Panc1 (cell line): ENCODE data around the gene FCN2. TPM values are rescaled to one million over a fixed set of nuclear protein-coding genes. Genes with fewer than 3 reads are reported as not detected.

Experiments used
- ATAC-seq: fragments of 200-7000 bp; cut with Tn5 transposase; 2 replicates; pipeline ENCODE4 v1.9.1; 2020; ENCODE audit warnings: mild to moderate bottlenecking, moderate library complexity
- BruUV-seq: library from RNA; stranded (reverse); fragments of 400-500 nt; replicated peaks from 2 replicates; lab custom pipeline; 2021; lab: Mats Ljungman, UMichigan
- CTCF ChIA-PET: fragments of 300-600 bp; sonication (Branson Sonifier 250); formaldehyde crosslinking; loops from one replicate; lab custom pipeline; 2022; ENCODE audit warnings: antibody characterized with exemption; lab: Charles Lee
- POLR2A ChIA-PET: fragments of 300-600 bp; sonication (Branson Sonifier 250); formaldehyde crosslinking; loops from one replicate; lab custom pipeline; 2022; ENCODE audit warnings: antibody characterized with exemption; lab: Charles Lee
- DNase-seq: peaks from one replicate; pipeline ENCODE4 v3.0.0-alpha.2; 2010; ENCODE audit warnings: low read depth, low spot score
- H3K27ac ChIP-seq: 2 replicates; pipeline ENCODE4 v1.5.1; 2011; ENCODE audit warnings: mild to moderate bottlenecking, low read length, inconsistent platforms
- H3K27me3 ChIP-seq: fragments of 200-500 bp; sonication (Bioruptor generic); 2 replicates; pipeline ENCODE4 v1.6.0; 2014; ENCODE audit warnings: low read length, inconsistent platforms; ENCODE audit not compliant: control insufficient read depth, insufficient read depth
- H3K36me3 ChIP-seq: fragments of 200-500 bp; sonication (Bioruptor generic); 2 replicates; pipeline ENCODE4 v1.5.1; 2014; ENCODE audit warnings: inconsistent platforms, mild to moderate bottlenecking, low read length, moderate library complexity; ENCODE audit not compliant: control insufficient read depth, insufficient read depth
- H3K4me1 ChIP-seq: 2 replicates; pipeline ENCODE4 v1.5.1; 2011; ENCODE audit warnings: inconsistent platforms, mild to moderate bottlenecking, low read length, moderate library complexity; ENCODE audit not compliant: control insufficient read depth, insufficient read depth
- H3K4me3 ChIP-seq, 2 experiments: 2 replicates each; pipeline ENCODE4 v1.5.1; 2011 to 2012; ENCODE audit warnings: low read depth in 2 of 2, low read length in 2 of 2, mild to moderate bottlenecking in 2 of 2, inconsistent platforms in 1 of 2, moderate library complexity in 1 of 2
- H3K9me3 ChIP-seq: fragments of 200-500 bp; sonication (Bioruptor generic); 2 replicates; pipeline ENCODE4 v1.5.1; 2014; ENCODE audit warnings: low read depth, mild to moderate bottlenecking, inconsistent platforms, low read length, moderate library complexity; ENCODE audit not compliant: control insufficient read depth, insufficient read depth
- CTCF ChIP-seq: fragments of 450-650 bp; IDR thresholded peaks from 2 replicates; pipeline ENCODE4 v1.5.1; 2017; ENCODE audit warnings: mild to moderate bottlenecking
- POLR2AphosphoS5 ChIP-seq: IDR thresholded peaks from 2 replicates; pipeline ENCODE4 v1.6.1; 2012; ENCODE audit warnings: mild to moderate bottlenecking, low read depth, low read length, moderate library complexity
- REST ChIP-seq, 2 experiments: IDR thresholded peaks; 2 replicates each; pipeline ENCODE4 v1.6.1; 2011 to 2012; ENCODE audit warnings: low read depth in 2 of 2, control low read depth in 1 of 2, low read length in 1 of 2, mild to moderate bottlenecking in 1 of 2, moderate library complexity in 1 of 2; ENCODE audit not compliant: insufficient read depth in 1 of 2
- SIN3A ChIP-seq: IDR thresholded peaks from 2 replicates; pipeline ENCODE4 v1.6.1; 2012; ENCODE audit warnings: low read depth, mild to moderate bottlenecking, low read length, moderate library complexity, borderline replicate concordance; ENCODE audit not compliant: insufficient read depth
- TCF7L2 ChIP-seq: IDR thresholded peaks from 2 replicates; pipeline ENCODE4 v1.6.1; 2011; ENCODE audit warnings: mild to moderate bottlenecking, low read depth, low read length, inconsistent platforms
- in situ Hi-C: cut with HindIII; loops from 2 replicates; pipeline ENCODE4 v1.10.0; 2016; ENCODE audit warnings: low sequenced_read_pairs, low pct_unique_long_range_greater_than_20kb
- intact Hi-C: fragments of 100-400 bp; cut with micrococcal nuclease; formaldehyde crosslinking; loops from one replicate; pipeline ENCODE4 v1.10.0; 2022; ENCODE audit not compliant: unreplicated experiment
- total RNA-seq: library from RNA; stranded (reverse); gene quantifications from one replicate; pipeline ENCODE4 v1.2.1, GENCODE V29; 2021; ENCODE audit not compliant: unreplicated experiment

The FCN2 gene
- total RNA-seq, 1 experiment from 2014 or later, result not detected

- Histone ChIP-seq H3K4me1 (no peaks in the 10 kb centered on the region), H3K4me3 (no peak overlapping the region), H3K27me3 (no peaks in the 10 kb centered on the region), H3K9me3 (no peaks in the 10 kb centered on the region), H3K36me3 (no peaks in the 10 kb centered on the region), H3K27ac (no peak overlapping the region)
- no peak for ATAC-seq
- intact Hi-C loops (no loop called here), in situ Hi-C loops (no loop called here)
- no peak for DNase-seq
- ChIA-PET POLR2A (no interaction called here), CTCF (no interaction called here)
- TF ChIP-seq POLR2AphosphoS5 (no peak), SIN3A (no peak), REST (IDR thresholded peaks at IDR 0.05; ENCODE audit: insufficient read depth in 1 of 2, low read depth in 2 of 2, low read length in 1 of 2) (no peak)
- no TSS peak for BruUV-seq
These were observed 11.7 kb upstream of the FCN2 start for GRCh38 chr9:134868751-134869553.

GRCh38 chr9:134869554-134870300 lies 10.9 kb upstream of the FCN2 start:
- H3K36me3 ChIP-seq, result no peaks in the 10 kb centered on the region
- ATAC-seq, result no peak
- in situ Hi-C loops (no loop called here), intact Hi-C loops (no loop called here)
- ChIA-PET CTCF (no interaction called here), POLR2A (no interaction called here)
- H3K4me3 ChIP-seq, result no peak overlapping the region
- no peak overlapping the region for H3K27ac ChIP-seq
- H3K4me1 ChIP-seq, result no peaks in the 10 kb centered on the region
- H3K27me3 ChIP-seq, result no peaks in the 10 kb centered on the region
- no TSS peak for BruUV-seq
- no peak for DNase-seq
- no peaks in the 10 kb centered on the region for H3K9me3 ChIP-seq
- no peak for TF ChIP-seq REST (IDR thresholded peaks at IDR 0.05; ENCODE audit: insufficient read depth in 1 of 2, low read depth in 2 of 2, low read length in 1 of 2)
- no peak for TF ChIP-seq POLR2AphosphoS5
- TF ChIP-seq SIN3A, result no peak
- no peak for TF ChIP-seq CTCF
- no peak for TF ChIP-seq TCF7L2
